Measurements from ENCODE around the gene GATAD2B.

The GATAD2B gene

DNA sequence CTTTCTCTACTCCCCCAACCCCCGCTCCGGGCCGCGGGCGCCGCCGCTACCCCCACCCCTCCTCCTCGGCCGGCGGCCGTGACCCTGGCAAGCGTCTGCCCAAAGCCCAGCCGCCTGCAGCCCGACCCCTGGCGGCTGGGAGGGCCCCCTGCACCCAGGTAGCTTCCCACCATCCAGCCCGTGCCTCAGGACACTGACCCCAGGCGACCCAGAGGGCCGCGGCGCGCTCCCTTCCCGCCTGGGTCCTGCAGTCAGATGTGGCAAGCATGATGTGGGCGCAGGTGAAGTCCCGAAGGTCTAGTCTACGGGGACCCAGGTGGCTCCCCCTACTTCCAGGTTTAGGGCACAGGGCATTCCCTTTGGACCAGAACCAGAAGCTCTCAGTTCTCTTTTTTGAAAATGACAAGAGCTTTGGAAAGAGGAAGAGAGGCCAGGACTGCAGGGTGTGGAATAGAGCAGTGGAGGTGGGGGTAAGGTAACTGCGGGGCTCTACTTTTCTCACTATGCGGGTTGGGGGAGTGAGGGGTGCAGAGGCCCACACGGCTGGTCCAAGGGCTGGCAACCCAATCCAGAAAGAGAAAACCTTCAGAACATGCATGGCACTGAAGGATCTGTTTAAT lies 24.0 kb upstream of the GATAD2B start, which contains the start of gene DENND4B:
DENND4B (minus strand) TSS at position 97 of the 620 bp plus-strand sequence. CDS start 2,344 bp downstream, outside the sequence.
- Histone ChIP-seq H3K79me1 (ENCODE audit: low read length) (peaks cover 14% of the 10 kb centered on the region), H3K27me3 (ENCODE audit: insufficient read depth, low read length, poor library complexity) (no peaks in the 10 kb centered on the region), H4K8ac (ENCODE audit: low read depth, low read length) (no peak within 1 kb of the TSS), H3K36me3 (ENCODE audit: control insufficient read depth, insufficient read depth, low read length) (peaks cover 8% of the 10 kb centered on the region), H3K23ac (ENCODE audit: low read length) (peak within 1 kb of the TSS; percentile 15), H4K5ac (ENCODE audit: low read length) (no peak within 1 kb of the TSS), H2BK5ac (ENCODE audit: low read length) (no peak within 1 kb of the TSS), H3K4me3 (ENCODE audit: low read length) (peak within 1 kb of the TSS; percentile 85), H2AK5ac (ENCODE audit: low read length) (no peak within 1 kb of the TSS), H3K79me2 (ENCODE audit: control insufficient read depth, insufficient read depth, low read length) (peaks cover 8% of the 10 kb centered on the region), H2BK120ac (ENCODE audit: low read depth, low read length) (no peak within 1 kb of the TSS), H3K9ac (ENCODE audit: low read length) (peak within 1 kb of the TSS; percentile 96), H3K18ac (ENCODE audit: low read length) (peak within 1 kb of the TSS; percentile 97), H2BK15ac (replicated peaks; ENCODE audit: low read depth) (no peak within 1 kb of the TSS), H3K27ac (ENCODE audit: low read depth, low read length) (peak within 1 kb of the TSS; percentile 60), H3K4ac (ENCODE audit: low read depth, low read length) (peak within 1 kb of the TSS; percentile 97), H3K56ac (ENCODE audit: low read length) (peak within 1 kb of the TSS; percentile 97), H3K4me1 (ENCODE audit: control insufficient read depth, low read depth, low read length) (no peaks in the 10 kb centered on the region), H3K4me2 (ENCODE audit: low read length) (peak within 1 kb of the TSS; percentile 95)
- WGBS (ENCODE audit: extremely low coverage, insufficient coverage, low lambda C conversion rate), result no CpG with 5 or more reads among the region's 28 CpGs
- DNase-seq, result peak; percentile 92

DNA sequence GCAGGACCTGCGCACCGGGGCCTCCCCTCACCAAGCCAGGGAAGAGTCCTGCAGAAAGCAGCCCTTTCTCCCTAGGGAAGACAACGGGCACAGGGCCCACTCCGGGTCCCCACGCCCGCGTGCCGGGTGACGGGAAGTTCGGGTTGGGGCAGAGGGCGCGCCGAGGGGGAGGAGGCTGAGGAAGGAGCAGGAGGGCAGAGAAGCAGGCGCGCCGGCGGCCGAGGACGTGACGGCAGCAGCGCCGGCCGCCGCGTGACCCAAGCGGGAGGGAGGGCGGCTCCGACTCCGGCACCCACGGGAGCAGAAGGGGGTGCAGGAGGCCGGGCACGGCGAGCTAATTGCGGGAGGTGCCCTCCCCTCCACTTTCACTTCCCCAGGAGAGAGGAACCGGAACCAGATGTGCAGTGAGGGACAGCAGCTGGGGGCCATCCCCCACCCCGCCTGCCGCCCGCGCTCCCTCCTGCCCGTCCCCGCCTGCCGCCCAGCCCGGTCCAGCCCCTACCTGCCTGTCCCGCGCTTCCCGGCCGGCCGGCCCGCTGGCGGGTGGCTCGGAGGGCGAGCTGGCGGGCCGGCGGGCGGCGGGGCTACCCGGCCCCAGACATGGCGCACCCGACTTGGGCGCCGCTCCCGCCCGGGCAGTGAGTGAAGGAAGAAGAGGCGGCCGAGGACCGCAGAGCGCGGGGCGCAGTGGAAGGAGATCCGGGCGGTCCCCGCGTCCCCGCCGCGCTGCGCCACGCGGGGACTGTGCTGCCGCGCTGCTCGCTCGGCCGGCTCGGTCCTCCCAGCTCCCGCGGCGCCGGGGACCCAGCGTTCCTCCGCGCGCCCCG lies 23.2 kb upstream of the GATAD2B start:
- Histone ChIP-seq H3K56ac (ENCODE audit: low read length) (peak overlapping the region; percentile 97), H2BK120ac (ENCODE audit: low read depth, low read length) (no peak overlapping the region), H3K4me3 (ENCODE audit: low read length) (peak overlapping the region; percentile 85), H3K18ac (ENCODE audit: low read length) (peak overlapping the region; percentile 97), H4K5ac (ENCODE audit: low read length) (no peak overlapping the region), H3K9ac (ENCODE audit: low read length) (peak overlapping the region; percentile 96), H3K4me2 (ENCODE audit: low read length) (peak overlapping the region; percentile 95), H3K4me1 (ENCODE audit: control insufficient read depth, low read depth, low read length) (no peaks in the 10 kb centered on the region), H4K8ac (ENCODE audit: low read depth, low read length) (no peak overlapping the region), H3K27ac (ENCODE audit: low read depth, low read length) (peak overlapping the region; percentile 60), H3K36me3 (ENCODE audit: control insufficient read depth, insufficient read depth, low read length) (peaks cover 7% of the 10 kb centered on the region), H3K79me1 (ENCODE audit: low read length) (peaks cover 14% of the 10 kb centered on the region), H3K23ac (ENCODE audit: low read length) (peak overlapping the region; percentile 15), H2BK15ac (replicated peaks; ENCODE audit: low read depth) (no peak overlapping the region), H3K79me2 (ENCODE audit: control insufficient read depth, insufficient read depth, low read length) (peaks cover 8% of the 10 kb centered on the region), H3K4ac (ENCODE audit: low read depth, low read length) (peak overlapping the region; percentile 97), H3K27me3 (ENCODE audit: insufficient read depth, low read length, poor library complexity) (no peaks in the 10 kb centered on the region), H2AK5ac (ENCODE audit: low read length) (no peak overlapping the region), H2BK5ac (ENCODE audit: low read length) (no peak overlapping the region)
- DNase-seq, result peak; percentile 54
- WGBS (ENCODE audit: extremely low coverage, insufficient coverage, low lambda C conversion rate), result no CpG with 5 or more reads among the region's 95 CpGs

DNA sequence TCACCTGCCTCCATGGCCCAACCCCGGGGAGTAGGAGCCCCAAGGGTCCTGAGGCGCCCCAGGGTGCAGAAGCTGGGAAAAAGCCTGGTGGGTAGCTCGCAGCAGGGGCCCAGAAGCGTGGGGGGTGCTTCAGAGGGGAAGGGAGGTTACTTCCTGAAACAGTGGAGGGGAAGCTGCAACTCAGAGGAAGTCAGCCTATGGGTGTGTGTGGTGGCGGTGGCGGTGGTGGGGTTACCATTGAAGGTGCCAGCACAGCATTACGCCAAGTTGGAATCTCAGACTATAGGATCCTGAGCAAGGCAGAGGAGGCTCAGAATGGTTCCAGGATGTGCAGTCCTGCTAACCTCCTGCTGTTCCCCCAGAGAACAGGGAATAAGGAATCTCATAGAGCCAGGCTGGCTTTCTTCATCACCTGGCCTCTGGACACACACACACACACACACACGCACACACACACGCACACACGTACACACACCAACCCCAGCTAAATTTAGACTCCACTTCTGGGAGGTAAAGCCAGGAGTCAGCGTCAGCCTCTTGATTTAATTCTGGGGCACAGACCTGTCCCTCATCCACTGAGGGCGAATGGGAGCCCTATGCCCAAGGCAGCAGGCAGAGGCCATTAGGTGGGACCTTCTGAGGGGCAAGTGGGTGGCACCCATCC lies 22.5 kb upstream of the GATAD2B start:
- Histone ChIP-seq H3K56ac (ENCODE audit: low read length) (peak overlapping the region; percentile 97), H3K27ac (ENCODE audit: low read depth, low read length) (no peak overlapping the region), H3K4me1 (ENCODE audit: control insufficient read depth, low read depth, low read length) (no peaks in the 10 kb centered on the region), H2AK5ac (ENCODE audit: low read length) (no peak overlapping the region), H3K4me3 (ENCODE audit: low read length) (peak overlapping the region; percentile 85), H3K79me2 (ENCODE audit: control insufficient read depth, insufficient read depth, low read length) (peaks cover 8% of the 10 kb centered on the region), H2BK120ac (ENCODE audit: low read depth, low read length) (no peak overlapping the region), H2BK15ac (replicated peaks; ENCODE audit: low read depth) (no peak overlapping the region), H4K8ac (ENCODE audit: low read depth, low read length) (no peak overlapping the region), H3K4me2 (ENCODE audit: low read length) (peak overlapping the region; percentile 95), H4K5ac (ENCODE audit: low read length) (no peak overlapping the region), H3K27me3 (ENCODE audit: insufficient read depth, low read length, poor library complexity) (no peaks in the 10 kb centered on the region), H3K36me3 (ENCODE audit: control insufficient read depth, insufficient read depth, low read length) (peaks cover 7% of the 10 kb centered on the region), H3K9ac (ENCODE audit: low read length) (peak overlapping the region; percentile 96), H3K79me1 (ENCODE audit: low read length) (peaks cover 14% of the 10 kb centered on the region), H3K18ac (ENCODE audit: low read length) (peak overlapping the region; percentile 97), H2BK5ac (ENCODE audit: low read length) (no peak overlapping the region), H3K23ac (ENCODE audit: low read length) (peak overlapping the region; percentile 15), H3K4ac (ENCODE audit: low read depth, low read length) (no peak overlapping the region)
- DNase-seq, result no peak
- WGBS (ENCODE audit: extremely low coverage, insufficient coverage, low lambda C conversion rate), result no CpG with 5 or more reads among the region's 12 CpGs

DNA sequence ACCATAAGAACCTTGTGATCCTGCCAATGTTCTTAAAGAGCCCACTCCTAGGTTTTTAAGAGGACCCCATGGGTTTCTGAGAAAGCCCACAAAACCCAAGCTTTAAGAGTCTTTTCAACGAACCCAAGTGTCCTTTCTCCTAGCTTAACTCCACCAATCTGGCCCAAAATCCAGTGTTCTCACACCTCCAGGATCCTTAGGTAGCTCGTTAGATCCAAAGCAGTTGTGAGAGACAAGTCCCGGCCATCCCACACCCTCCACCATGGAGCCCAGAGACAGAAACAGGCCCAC lies 22.0 kb upstream of the GATAD2B start:
- Histone ChIP-seq H3K18ac (ENCODE audit: low read length) (no peak overlapping the region), H3K4me3 (ENCODE audit: low read length) (no peak overlapping the region), H4K5ac (ENCODE audit: low read length) (no peak overlapping the region), H2BK5ac (ENCODE audit: low read length) (no peak overlapping the region), H3K9ac (ENCODE audit: low read length) (no peak overlapping the region), H4K8ac (ENCODE audit: low read depth, low read length) (no peak overlapping the region), H3K79me2 (ENCODE audit: control insufficient read depth, insufficient read depth, low read length) (peaks cover 8% of the 10 kb centered on the region), H3K4me1 (ENCODE audit: control insufficient read depth, low read depth, low read length) (no peaks in the 10 kb centered on the region), H3K27me3 (ENCODE audit: insufficient read depth, low read length, poor library complexity) (no peaks in the 10 kb centered on the region), H2BK120ac (ENCODE audit: low read depth, low read length) (no peak overlapping the region), H3K23ac (ENCODE audit: low read length) (no peak overlapping the region), H3K4me2 (ENCODE audit: low read length) (no peak overlapping the region), H2BK15ac (replicated peaks; ENCODE audit: low read depth) (no peak overlapping the region), H3K79me1 (ENCODE audit: low read length) (peaks cover 14% of the 10 kb centered on the region), H3K27ac (ENCODE audit: low read depth, low read length) (no peak overlapping the region), H3K36me3 (ENCODE audit: control insufficient read depth, insufficient read depth, low read length) (peaks cover 9% of the 10 kb centered on the region), H3K56ac (ENCODE audit: low read length) (peak overlapping the region; percentile 97), H2AK5ac (ENCODE audit: low read length) (no peak overlapping the region), H3K4ac (ENCODE audit: low read depth, low read length) (no peak overlapping the region)
- WGBS (ENCODE audit: extremely low coverage, insufficient coverage, low lambda C conversion rate), result no CpG with 5 or more reads among the region's 3 CpGs
- no peak for DNase-seq

DNA sequence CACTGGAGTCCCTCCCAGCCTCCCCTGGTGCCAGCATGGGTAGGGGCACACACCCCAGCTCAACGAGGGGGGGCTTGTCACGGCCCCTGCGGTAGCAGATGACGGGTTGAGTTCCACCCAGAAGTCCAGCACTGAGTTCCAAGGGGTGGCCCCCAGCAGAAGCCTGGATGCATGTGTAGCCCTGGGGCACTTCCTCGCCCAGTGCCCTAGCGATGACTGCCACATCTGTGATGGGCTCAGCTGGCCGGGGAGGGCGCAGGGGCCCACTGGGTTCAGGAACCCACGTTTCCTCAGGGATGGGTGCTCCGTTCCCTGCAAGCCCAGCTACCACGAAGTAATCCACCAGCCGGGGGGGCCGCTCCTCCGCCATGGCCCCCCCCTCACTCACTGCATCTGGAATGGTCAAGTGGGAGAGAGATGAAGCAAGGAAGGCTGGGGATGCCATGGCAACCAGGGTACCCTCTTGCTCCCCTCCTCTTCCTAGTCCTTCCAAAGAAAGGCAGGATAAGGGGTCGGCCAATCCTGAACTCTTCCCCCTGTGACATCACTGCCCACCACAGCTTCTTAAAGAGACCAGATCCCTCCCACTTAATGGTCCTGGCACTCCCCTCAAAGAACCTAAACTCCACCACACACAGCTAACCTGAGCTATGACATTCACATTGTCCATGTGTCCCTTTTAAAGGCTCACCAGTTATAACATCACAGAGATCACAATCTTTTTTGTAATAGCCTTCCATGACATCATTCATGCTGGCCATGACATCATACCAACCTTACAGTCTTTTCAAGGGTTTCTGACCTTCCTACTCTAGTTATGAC lies 21.4 kb upstream of the GATAD2B start:
- peak; percentile 37 for DNase-seq

More for the DNA sequence above, 21.4 kb upstream of the GATAD2B start:
- no peak overlapping the region for H2BK120ac ChIP-seq (ENCODE audit: low read depth, low read length)
- H4K5ac ChIP-seq (ENCODE audit: low read length), result no peak overlapping the region
- H3K4ac ChIP-seq (ENCODE audit: low read depth, low read length), result no peak overlapping the region
- H3K9ac ChIP-seq (ENCODE audit: low read length), result no peak overlapping the region
- H3K27ac ChIP-seq (ENCODE audit: low read depth, low read length), result no peak overlapping the region
- no peak overlapping the region for H3K18ac ChIP-seq (ENCODE audit: low read length)
- H3K79me2 ChIP-seq (ENCODE audit: control insufficient read depth, insufficient read depth, low read length), result peaks cover 8% of the 10 kb centered on the region
- no CpG with 5 or more reads among the region's 15 CpGs for WGBS (ENCODE audit: extremely low coverage, insufficient coverage, low lambda C conversion rate)
- H3K56ac ChIP-seq (ENCODE audit: low read length), result no peak overlapping the region
- no peak overlapping the region for H4K8ac ChIP-seq (ENCODE audit: low read depth, low read length)
- H3K27me3 ChIP-seq (ENCODE audit: insufficient read depth, low read length, poor library complexity), result no peaks in the 10 kb centered on the region
- H3K4me2 ChIP-seq (ENCODE audit: low read length), result no peak overlapping the region
- H3K23ac ChIP-seq (ENCODE audit: low read length), result no peak overlapping the region
- no peak overlapping the region for H3K4me3 ChIP-seq (ENCODE audit: low read length)
- H2AK5ac ChIP-seq (ENCODE audit: low read length), result no peak overlapping the region
- H2BK5ac ChIP-seq (ENCODE audit: low read length), result no peak overlapping the region
- peaks cover 8% of the 10 kb centered on the region for H3K36me3 ChIP-seq (ENCODE audit: control insufficient read depth, insufficient read depth, low read length)
- H3K4me1 ChIP-seq (ENCODE audit: control insufficient read depth, low read depth, low read length), result no peaks in the 10 kb centered on the region
- no peak overlapping the region for H2BK15ac ChIP-seq (replicated peaks; ENCODE audit: low read depth)
- peaks cover 14% of the 10 kb centered on the region for H3K79me1 ChIP-seq (ENCODE audit: low read length)

All from mesendoderm (in vitro differentiated cells).